GM18499 (cell line): ENCODE results near the gene FXYD7.
"Not testable (repeated sequence)": the region's sequence is repeated elsewhere in the genome, so short reads cannot be mapped to it uniquely, and the experiment has no call there.

Experiments
- ATAC-seq: cut with Tn5 transposase; IDR thresholded peaks from one replicate; pipeline ENCODE4 v1.9.1; 2021; ENCODE audit warnings: moderate number of reproducible peaks; ENCODE audit not compliant: insufficient read depth, unreplicated experiment

Gene FXYD7

GRCh38 chr19:35181387-35181786 is 38.3 kb downstream of the FXYD7 start:
- no peak for ATAC-seq

- no peak for ATAC-seq
Measured at GRCh38 chr19:35184267-35184666, 41.2 kb downstream of the FXYD7 start.

GRCh38 chr19:35184884-35185283 is 41.8 kb downstream of the FXYD7 start:
- ATAC-seq: no peak

GRCh38 chr19:35194012-35194984 is 51.2 kb downstream of the FXYD7 start:
- no peak for ATAC-seq

GRCh38 chr19:35195830-35196229 is 52.8 kb downstream of the FXYD7 start:
- ATAC-seq: no peak

GRCh38 chr19:35196861-35197260 is 53.8 kb downstream of the FXYD7 start:
- ATAC-seq: not testable (repeated sequence)

GRCh38 chr19:35199481-35199880 is 56.4 kb downstream of the FXYD7 start:
- ATAC-seq: no peak

- ATAC-seq: no peak
Measured at GRCh38 chr19:35202722-35203688, 60.0 kb downstream of the FXYD7 start.
